Measurements from ENCODE around the gene ZNF32. TPM values are rescaled to one million over a fixed set of nuclear protein-coding genes. Genes with fewer than 3 reads are reported as not detected.
A peak's percentile ranks its signal among the peaks of the same experiment; 100 is the strongest.
"Not testable (repeated sequence)": the region's sequence is repeated elsewhere in the genome, so short reads cannot be mapped to it uniquely, and the experiment has no call there.

The ZNF32 gene
- total RNA-seq, 1 experiment from 2014 or later, result 14.6 TPM

DNA sequence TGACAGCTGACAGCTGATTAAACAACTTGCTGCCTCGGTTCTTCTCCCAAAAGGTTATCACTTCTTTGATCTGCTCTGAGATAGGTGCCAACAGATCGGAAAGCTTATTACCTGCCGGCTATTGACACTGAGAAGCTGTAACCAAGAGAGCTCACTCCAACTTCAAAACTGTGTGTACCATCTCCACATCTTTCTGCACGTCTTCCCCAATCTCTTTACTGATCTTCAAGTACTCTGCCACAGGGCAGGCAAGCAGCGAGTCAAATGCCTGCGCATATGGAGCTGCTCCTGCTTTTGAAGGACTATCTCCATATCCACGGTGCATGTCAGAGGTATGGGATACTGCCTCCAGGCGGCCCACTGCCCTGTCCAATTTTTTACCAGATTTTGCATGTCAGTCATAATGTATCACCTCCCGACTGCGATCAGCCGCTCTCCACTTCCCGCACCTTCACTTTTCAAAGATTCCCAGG, 42.8 kb downstream of the ZNF32 start:
- Histone ChIP-seq H3K23me2 (ENCODE audit: insufficient read length, low read depth, low read length, poor library complexity, severe bottlenecking) (peaks cover 9% of the 10 kb centered on the region), H2BK15ac (ENCODE audit: low read depth, low read length) (no peak overlapping the region), H2AK5ac (ENCODE audit: insufficient read length, low read length) (no peak overlapping the region), H4K8ac (replicated peaks; ENCODE audit: insufficient read length, low read depth, low read length) (no peak overlapping the region), H2BK12ac (ENCODE audit: insufficient read length, low read depth, low read length) (no peak overlapping the region), H4K20me1 (ENCODE audit: control insufficient read depth, insufficient read depth, insufficient read length) (no peaks in the 10 kb centered on the region), H3T11ph (ENCODE audit: low read length) (no peak overlapping the region), H3K27me3 (ENCODE audit: insufficient read depth, low read length) (no peaks in the 10 kb centered on the region; the same call in 1 of the 2 replicates), H3K79me1 (ENCODE audit: insufficient read depth, low read depth, low read length, poor library complexity, severe bottlenecking) (no peaks in the 10 kb centered on the region), H3K18ac (ENCODE audit: insufficient read length, low read depth, low read length) (no peak overlapping the region), H3K9me3 (ENCODE audit: control insufficient read depth, low read depth, low read length) (no peaks in the 10 kb centered on the region), H3K27ac (ENCODE audit: insufficient read length, low read depth, low read length) (no peak overlapping the region), H3K4me2 (ENCODE audit: insufficient read depth, insufficient read length, low read length) (peak overlapping the region; percentile 87), H2BK5ac (ENCODE audit: insufficient read length, low read length) (no peak overlapping the region), H2BK120ac (ENCODE audit: low read depth, low read length, poor library complexity, severe bottlenecking) (no peak overlapping the region), H3K23ac (ENCODE audit: insufficient read length, low read depth, low read length) (no peak overlapping the region), H3K56ac (ENCODE audit: insufficient read length, low read depth, low read length) (no peak overlapping the region), H2BK20ac (ENCODE audit: low read depth, low read length, poor library complexity, severe bottlenecking) (no peak overlapping the region), H2AFZ (ENCODE audit: low read length) (no peak overlapping the region), H4K5ac (ENCODE audit: insufficient read length, low read depth, low read length) (no peak overlapping the region), H3K4me1 (ENCODE audit: insufficient read depth, low read length) (no peaks in the 10 kb centered on the region), H4K91ac (ENCODE audit: insufficient read length, low read depth, low read length) (no peak overlapping the region), H3K79me2 (ENCODE audit: insufficient read depth, low read length) (no peaks in the 10 kb centered on the region), H3K14ac (ENCODE audit: insufficient read depth, low read length) (no peak overlapping the region), H3K4ac (ENCODE audit: low read depth, low read length) (no peak overlapping the region), H3K9ac (ENCODE audit: extremely low read depth, insufficient read length, low read length) (no peak overlapping the region)
- WGBS (ENCODE audit: extremely low coverage, insufficient read length, low lambda C conversion rate), result no CpG with 5 or more reads among the region's 12 CpGs
- Mint-ChIP-seq H3K27me3 (ENCODE audit: low read depth) (peaks cover 27% of the 10 kb centered on the region), H3K27ac (no peak overlapping the region), H3K4me1 (peaks cover 7 to 10% of the 10 kb centered on the region in 2 experiments), H3K9me3 (peaks cover 15 to 27% of the 10 kb centered on the region in 2 experiments), H3K4me3 (peak overlapping the region; percentile 78 to 85), H3K36me3 (ENCODE audit: insufficient read depth in 1 of 3, low read depth in 3 of 3) (peaks cover 30 to 34% (median 34%) of the 10 kb centered on the region in 3 experiments)
- TF ChIP-seq, protein P1, sequence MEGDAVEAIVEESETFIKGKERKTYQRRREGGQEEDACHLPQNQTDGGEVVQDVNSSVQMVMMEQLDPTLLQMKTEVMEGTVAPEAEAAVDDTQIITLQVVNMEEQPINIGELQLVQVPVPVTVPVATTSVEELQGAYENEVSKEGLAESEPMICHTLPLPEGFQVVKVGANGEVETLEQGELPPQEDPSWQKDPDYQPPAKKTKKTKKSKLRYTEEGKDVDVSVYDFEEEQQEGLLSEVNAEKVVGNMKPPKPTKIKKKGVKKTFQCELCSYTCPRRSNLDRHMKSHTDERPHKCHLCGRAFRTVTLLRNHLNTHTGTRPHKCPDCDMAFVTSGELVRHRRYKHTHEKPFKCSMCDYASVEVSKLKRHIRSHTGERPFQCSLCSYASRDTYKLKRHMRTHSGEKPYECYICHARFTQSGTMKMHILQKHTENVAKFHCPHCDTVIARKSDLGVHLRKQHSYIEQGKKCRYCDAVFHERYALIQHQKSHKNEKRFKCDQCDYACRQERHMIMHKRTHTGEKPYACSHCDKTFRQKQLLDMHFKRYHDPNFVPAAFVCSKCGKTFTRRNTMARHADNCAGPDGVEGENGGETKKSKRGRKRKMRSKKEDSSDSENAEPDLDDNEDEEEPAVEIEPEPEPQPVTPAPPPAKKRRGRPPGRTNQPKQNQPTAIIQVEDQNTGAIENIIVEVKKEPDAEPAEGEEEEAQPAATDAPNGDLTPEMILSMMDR (conservative IDR thresholded peaks at IDR 0.05), result no peak
- DNase-seq, result no peak

DNA sequence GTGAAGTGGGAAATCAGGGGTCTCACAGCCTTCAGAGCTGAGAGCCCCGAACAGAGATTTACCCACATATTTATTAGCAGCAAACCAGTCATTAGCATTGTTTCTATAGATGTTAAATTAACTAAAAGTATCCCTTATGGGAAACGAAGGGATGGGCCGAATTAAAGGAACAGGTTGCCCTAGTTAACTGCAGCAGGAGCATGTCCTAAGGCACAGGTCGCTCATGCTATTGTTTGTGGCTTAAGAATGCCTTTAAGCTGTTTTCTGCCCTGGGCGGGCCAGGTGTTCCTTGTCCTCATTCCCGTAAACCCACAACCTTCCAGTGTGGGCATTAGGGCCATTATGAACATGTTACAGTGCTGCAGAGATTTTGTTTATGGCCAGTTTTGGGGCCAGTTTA, 47.1 kb downstream of the ZNF32 start:
- H2BK5ac ChIP-seq (ENCODE audit: insufficient read length, low read length); H4K8ac ChIP-seq (replicated peaks; ENCODE audit: insufficient read length, low read depth, low read length); H4K5ac ChIP-seq (ENCODE audit: insufficient read length, low read depth, low read length); H3K23ac ChIP-seq (ENCODE audit: insufficient read length, low read depth, low read length); H3K23me2 ChIP-seq (ENCODE audit: insufficient read length, low read depth, low read length, poor library complexity, severe bottlenecking); H2BK20ac ChIP-seq (ENCODE audit: low read depth, low read length, poor library complexity, severe bottlenecking); DNase-seq; H3K9ac ChIP-seq (ENCODE audit: extremely low read depth, insufficient read length, low read length); H3K18ac ChIP-seq (ENCODE audit: insufficient read length, low read depth, low read length); H3K56ac ChIP-seq (ENCODE audit: insufficient read length, low read depth, low read length); H3T11ph ChIP-seq (ENCODE audit: low read length); H2BK120ac ChIP-seq (ENCODE audit: low read depth, low read length, poor library complexity, severe bottlenecking); H3K79me2 ChIP-seq (ENCODE audit: insufficient read depth, low read length); H3K14ac ChIP-seq (ENCODE audit: insufficient read depth, low read length); H3K4me3 Mint-ChIP-seq; H2BK15ac ChIP-seq (ENCODE audit: low read depth, low read length); H2AFZ ChIP-seq (ENCODE audit: low read length); H3K4me1 ChIP-seq (ENCODE audit: insufficient read depth, low read length); H3K4me2 ChIP-seq (ENCODE audit: insufficient read depth, insufficient read length, low read length); H4K20me1 ChIP-seq (ENCODE audit: control insufficient read depth, insufficient read depth, insufficient read length); H3K4ac ChIP-seq (ENCODE audit: low read depth, low read length); H3K79me1 ChIP-seq (ENCODE audit: insufficient read depth, low read depth, low read length, poor library complexity, severe bottlenecking); H3K27ac ChIP-seq (ENCODE audit: insufficient read length, low read depth, low read length); H4K91ac ChIP-seq (ENCODE audit: insufficient read length, low read depth, low read length); H2AK5ac ChIP-seq (ENCODE audit: insufficient read length, low read length); H3K9me3 ChIP-seq (ENCODE audit: control insufficient read depth, low read depth, low read length); H3K27me3 ChIP-seq (ENCODE audit: insufficient read depth, low read length); H3K27ac Mint-ChIP-seq; H2BK12ac ChIP-seq (ENCODE audit: insufficient read length, low read depth, low read length); H3K4me1 Mint-ChIP-seq: not testable (repeated sequence)
- Mint-ChIP-seq H3K27me3 (ENCODE audit: low read depth) (peaks cover 28% of the 10 kb centered on the region), H3K36me3 (ENCODE audit: insufficient read depth in 1 of 3, low read depth in 3 of 3) (peaks cover 0 to 10% (median 3%) of the 10 kb centered on the region in 3 experiments; a peak in 2 of 7 replicates), H3K9me3 (peaks cover 42 to 50% of the 10 kb centered on the region in 2 experiments)
- no CpG with 5 or more reads among the region's 6 CpGs for WGBS (ENCODE audit: extremely low coverage, insufficient read length, low lambda C conversion rate)

Measured in H9 (cell line).